NB4 (cell line): ENCODE measurements around the gene ADIPOR1.

Experiments used
- DNase-seq: peaks from one replicate; pipeline ENCODE4 v3.0.0; 2010; ENCODE audit warnings: low read depth
- H3K4me3 ChIP-seq: one replicate; pipeline ENCODE4 v1.5.1; 2011; ENCODE audit warnings: mild to moderate bottlenecking, low read depth, low read length, moderate library complexity
- MYC ChIP-seq: IDR thresholded peaks from 2 replicates; pipeline ENCODE4 v1.6.1; 2011; ENCODE audit warnings: low read depth, low read length
- POLR2A ChIP-seq: IDR thresholded peaks from 2 replicates; pipeline ENCODE4 v1.6.1; 2011; ENCODE audit warnings: mild to moderate bottlenecking; ENCODE audit not compliant: insufficient read length; ENCODE audit errors: extremely low read depth
- TF ChIP-seq, protein P1 (sequence below): IDR thresholded peaks from 2 replicates; pipeline ENCODE4 v1.6.1; 2011; ENCODE audit warnings: low read depth, low read length
- TF ChIP-seq, protein P2 (sequence below): IDR thresholded peaks from one replicate; pipeline ENCODE4 v1.5.1; 2012; ENCODE audit warnings: low read depth, low read length

The ADIPOR1 gene

DNA sequence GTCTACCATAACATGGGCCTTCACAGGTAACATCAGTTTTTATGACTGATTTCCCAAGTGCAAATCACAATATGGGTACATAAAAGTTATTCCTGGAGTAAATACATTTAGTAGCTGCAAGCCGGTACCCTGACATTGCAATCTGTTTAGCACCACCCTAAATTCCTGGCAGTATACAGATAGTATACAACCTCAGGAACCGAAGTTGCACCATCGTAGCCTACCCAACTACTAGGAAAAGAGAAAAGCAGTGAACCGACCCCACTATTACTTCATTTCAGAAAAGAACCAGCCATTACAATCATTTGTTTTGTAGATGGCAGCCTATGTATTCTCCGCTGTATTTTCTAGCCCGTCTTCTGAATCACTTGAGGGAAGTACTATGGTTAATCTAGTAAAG is 1.1 kb downstream of the ADIPOR1 start:
- no peak for TF ChIP-seq POLR2A
- TF ChIP-seq, protein P1, sequence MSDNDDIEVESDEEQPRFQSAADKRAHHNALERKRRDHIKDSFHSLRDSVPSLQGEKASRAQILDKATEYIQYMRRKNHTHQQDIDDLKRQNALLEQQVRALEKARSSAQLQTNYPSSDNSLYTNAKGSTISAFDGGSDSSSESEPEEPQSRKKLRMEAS, result no peak
- DNase-seq, result no peak
- H3K4me3 ChIP-seq, result peak overlapping the region; percentile 77

DNA sequence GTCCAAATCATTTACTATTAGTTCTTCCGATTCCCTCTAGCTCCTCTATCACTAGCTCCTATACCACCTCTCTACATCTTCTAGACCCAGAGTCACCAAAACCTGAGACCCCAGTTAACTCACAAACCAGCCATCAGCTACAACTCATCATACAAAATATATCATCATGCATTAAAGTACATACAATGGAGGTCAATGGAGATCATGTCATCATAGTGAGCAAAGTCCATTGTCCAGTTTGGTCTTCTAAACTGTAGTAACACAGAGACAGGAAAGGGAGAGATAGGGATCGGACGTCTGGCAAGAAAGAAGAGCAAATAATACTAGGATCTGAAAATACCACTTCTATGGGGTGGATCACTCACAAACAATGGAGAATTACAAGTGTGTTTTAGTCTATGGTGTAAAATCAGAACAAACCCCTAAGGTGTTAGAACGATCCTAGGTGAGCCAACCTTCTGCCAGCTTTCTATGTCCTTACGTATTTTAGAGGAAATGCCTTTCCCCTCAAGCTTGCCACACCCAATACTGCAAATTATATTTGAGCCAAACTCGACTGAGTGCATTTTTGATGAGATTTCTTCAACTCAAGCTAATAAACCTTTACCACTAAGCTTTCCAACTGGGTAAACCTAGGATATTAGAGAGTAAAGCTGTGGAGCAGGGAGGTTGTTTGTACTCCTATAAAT is 3.9 kb downstream of the ADIPOR1 start:
- DNase-seq, result no peak
- H3K4me3 ChIP-seq, result no peak overlapping the region
- TF ChIP-seq, protein P2, sequence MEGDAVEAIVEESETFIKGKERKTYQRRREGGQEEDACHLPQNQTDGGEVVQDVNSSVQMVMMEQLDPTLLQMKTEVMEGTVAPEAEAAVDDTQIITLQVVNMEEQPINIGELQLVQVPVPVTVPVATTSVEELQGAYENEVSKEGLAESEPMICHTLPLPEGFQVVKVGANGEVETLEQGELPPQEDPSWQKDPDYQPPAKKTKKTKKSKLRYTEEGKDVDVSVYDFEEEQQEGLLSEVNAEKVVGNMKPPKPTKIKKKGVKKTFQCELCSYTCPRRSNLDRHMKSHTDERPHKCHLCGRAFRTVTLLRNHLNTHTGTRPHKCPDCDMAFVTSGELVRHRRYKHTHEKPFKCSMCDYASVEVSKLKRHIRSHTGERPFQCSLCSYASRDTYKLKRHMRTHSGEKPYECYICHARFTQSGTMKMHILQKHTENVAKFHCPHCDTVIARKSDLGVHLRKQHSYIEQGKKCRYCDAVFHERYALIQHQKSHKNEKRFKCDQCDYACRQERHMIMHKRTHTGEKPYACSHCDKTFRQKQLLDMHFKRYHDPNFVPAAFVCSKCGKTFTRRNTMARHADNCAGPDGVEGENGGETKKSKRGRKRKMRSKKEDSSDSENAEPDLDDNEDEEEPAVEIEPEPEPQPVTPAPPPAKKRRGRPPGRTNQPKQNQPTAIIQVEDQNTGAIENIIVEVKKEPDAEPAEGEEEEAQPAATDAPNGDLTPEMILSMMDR, result no peak
- no peak for TF ChIP-seq POLR2A
- TF ChIP-seq, protein P1, result no peak
- TF ChIP-seq MYC, result no peak

DNA sequence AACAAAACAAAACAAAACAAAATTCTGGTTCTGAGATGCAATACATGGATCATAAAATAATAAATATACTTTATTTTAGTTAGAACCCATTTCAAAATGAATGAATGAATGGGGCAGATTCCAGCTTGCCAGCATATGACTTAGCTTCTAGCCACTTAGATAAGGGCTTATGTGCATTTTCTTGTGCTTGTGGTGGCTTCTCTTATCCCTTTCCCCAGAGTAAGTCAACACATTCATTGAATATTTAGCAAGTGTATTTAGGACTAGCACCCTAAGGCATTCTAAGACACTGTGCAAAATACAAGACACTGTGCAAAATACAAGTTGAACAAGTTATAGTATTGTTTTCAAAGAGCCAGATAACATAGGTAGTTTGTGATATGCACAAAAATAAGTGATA is 4.7 kb downstream of the ADIPOR1 start:
- H3K4me3 ChIP-seq, result peak overlapping the region; percentile 30
- TF ChIP-seq MYC, result no peak
- TF ChIP-seq, protein P2, result no peak
- TF ChIP-seq, protein P1, result no peak
- no peak for TF ChIP-seq POLR2A
- no peak for DNase-seq

DNA sequence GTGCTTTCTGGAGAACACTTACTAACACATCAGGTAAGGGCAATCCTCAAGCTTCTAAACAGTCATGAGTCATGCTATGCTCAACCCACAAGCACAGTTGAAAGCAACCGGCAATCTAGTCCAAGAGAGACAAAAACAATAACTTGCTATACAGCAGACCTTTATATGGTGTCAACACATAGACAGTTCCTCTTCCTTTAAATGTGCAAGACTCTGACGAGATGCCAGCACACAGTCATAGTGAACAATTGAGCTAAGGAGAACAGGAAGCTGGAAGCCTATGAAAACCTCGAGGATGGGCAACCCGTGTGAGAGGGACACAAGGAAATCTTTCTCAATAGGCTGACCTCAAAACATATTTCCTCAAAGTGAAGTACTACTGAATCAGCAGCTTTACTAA is 5.3 kb downstream of the ADIPOR1 start:
- DNase-seq, result peak; percentile 95
- no peak for TF ChIP-seq MYC
- TF ChIP-seq, protein P2, result no peak
- TF ChIP-seq, protein P1, result peak; percentile 41; the same call in 1 of the 2 replicates
- no peak for TF ChIP-seq POLR2A
- H3K4me3 ChIP-seq, result peak overlapping the region; percentile 30

DNA sequence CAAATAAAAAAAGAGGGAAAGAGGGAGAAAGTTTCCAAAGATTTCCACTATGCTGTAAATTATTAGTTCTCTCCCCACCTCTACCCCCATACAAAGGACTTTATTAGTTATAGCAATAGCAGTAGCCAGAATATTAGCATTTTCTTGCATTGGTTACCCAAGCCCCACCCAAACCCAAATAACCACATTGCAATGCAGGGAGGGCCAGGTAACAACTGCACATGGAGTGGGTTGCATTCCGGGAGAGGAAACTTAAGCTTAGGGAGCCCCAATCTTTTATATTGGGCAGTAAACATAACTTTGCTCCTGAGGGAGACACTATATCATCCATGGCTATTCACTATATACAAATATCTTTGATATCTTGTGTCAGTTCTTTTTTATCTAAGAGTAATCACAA is 6.0 kb downstream of the ADIPOR1 start:
- H3K4me3 ChIP-seq, result peak overlapping the region; percentile 30
- DNase-seq, result no peak
- TF ChIP-seq, protein P1, result no peak
- TF ChIP-seq POLR2A (no peak), MYC (no peak)
- TF ChIP-seq, protein P2, result no peak

DNA sequence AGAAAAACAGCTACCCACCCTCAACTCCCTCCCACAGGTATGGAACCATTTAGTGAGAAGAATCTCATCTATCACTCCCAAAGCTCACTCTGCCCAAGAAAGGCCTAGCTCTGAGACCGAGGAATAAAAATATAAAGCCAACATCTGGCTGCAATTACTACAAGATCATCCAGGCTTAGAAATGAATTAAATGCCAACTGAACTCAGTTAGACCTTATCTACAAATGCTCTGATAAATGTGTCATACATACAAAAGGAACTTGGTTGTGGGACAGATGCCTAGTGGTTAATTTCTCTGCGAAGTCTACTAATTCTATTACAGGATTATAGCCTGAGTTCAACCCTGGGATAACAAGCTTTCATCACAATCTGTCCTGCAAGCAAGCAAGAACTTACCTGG is 6.7 kb downstream of the ADIPOR1 start:
- no peak overlapping the region for H3K4me3 ChIP-seq
- TF ChIP-seq, protein P1, result no peak
- TF ChIP-seq, protein P2, result no peak
- no peak for TF ChIP-seq POLR2A
- no peak for TF ChIP-seq MYC
- no peak for DNase-seq
